ENCODE measurements around the gene ITGA5.

GRCh38 chr12:54386403-54387113, 32.5 kb downstream of the ITGA5 start:
- no peak for TF ChIP-seq POLR2A (IDR thresholded peaks at IDR 0.05; ENCODE audit: extremely low read depth, insufficient read length)
- no peak for TF ChIP-seq CTCF (IDR thresholded peaks at IDR 0.05; ENCODE audit: low read depth, low read length)

Measured in NB4 (cell line).